VCaP (cell line): ENCODE results near the gene NDUFA3.

Source experiments
- H3K27ac ChIP-seq: fragments of 450-650 bp; 2 replicates; pipeline ENCODE4 v1.5.1; 2017
- CTCF ChIP-seq: fragments of 450-650 bp; conservative IDR thresholded peaks from 2 replicates; pipeline ENCODE4 v1.5.1; 2017; ENCODE audit warnings: mild to moderate bottlenecking, moderate library complexity

The NDUFA3 gene

DNA sequence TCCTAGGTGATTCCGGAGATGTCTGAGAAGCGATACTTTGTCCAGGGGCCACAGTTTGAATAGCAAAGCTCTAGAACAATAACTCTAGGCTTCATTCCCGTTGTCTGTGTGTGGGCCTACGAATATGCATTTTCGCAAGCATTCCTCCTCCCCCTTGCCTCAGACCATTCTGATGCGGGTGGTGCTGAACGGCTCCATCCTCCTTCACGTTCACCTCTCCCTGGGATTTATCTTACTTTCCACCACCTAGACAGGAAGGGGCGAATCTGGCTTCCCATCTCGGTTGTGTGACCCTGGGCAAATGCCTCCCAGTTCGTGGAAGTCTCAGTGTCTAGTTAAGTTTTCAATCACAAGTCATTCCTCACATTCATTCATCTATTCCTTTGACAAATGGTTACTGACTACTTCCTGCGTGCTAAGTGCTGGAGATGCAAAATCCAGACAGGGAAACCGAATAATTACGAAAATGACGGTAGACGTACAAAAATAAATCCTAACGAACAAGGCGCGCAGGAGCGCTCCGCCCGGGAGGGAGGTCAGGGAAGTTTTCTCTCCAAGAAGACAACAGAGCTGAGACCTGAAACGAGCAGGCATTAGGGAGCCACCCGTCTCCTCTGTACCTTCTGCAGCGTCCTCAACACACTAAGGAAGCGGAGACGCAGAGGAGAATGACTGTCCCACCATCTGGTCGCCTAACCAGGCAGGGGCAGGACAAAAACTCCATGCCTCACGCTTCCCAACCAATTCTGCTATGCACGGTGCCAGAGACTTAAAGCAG lies 33.6 kb downstream of the NDUFA3 start:
- peak overlapping the region; percentile 79 for H3K27ac ChIP-seq
- TF ChIP-seq CTCF = no peak

- TF ChIP-seq CTCF = no peak
- peak overlapping the region; percentile 97 for H3K27ac ChIP-seq
These were observed 34.4 kb downstream of the NDUFA3 start for GRCh38 chr19:54136864-54137698.

GRCh38 chr19:54137699-54138488 lies 35.2 kb downstream of the NDUFA3 start, which contains the start of gene CNOT3:
Gene CNOT3, plus strand, starts transcription at chr19:54137762. Its CDS starts 5,217 bp downstream, at chr19:54142979.
- TF ChIP-seq CTCF = peak; percentile 39
- peak within 1 kb of the TSS; percentile 97 for H3K27ac ChIP-seq

GRCh38 chr19:54138489-54139256 lies 36.0 kb downstream of the NDUFA3 start:
- no peak for TF ChIP-seq CTCF
- H3K27ac ChIP-seq = peak overlapping the region; percentile 97

- TF ChIP-seq CTCF = no peak
These were observed 38.7 kb downstream of the NDUFA3 start for GRCh38 chr19:54141356-54141755.

GRCh38 chr19:54142166-54142780 lies 39.6 kb downstream of the NDUFA3 start:
- TF ChIP-seq CTCF = no peak

More at GRCh38 chr19:54141356-54141755, 38.7 kb downstream of the NDUFA3 start:
- H3K27ac ChIP-seq = peak overlapping the region; percentile 97; the same call in 1 of the 2 replicates

More at GRCh38 chr19:54142166-54142780, 39.6 kb downstream of the NDUFA3 start:
- no peak overlapping the region; the same call in 1 of the 2 replicates for H3K27ac ChIP-seq
